ENCODE measurements around the gene GPR35.
"Not testable (repeated sequence)": the region's sequence is repeated elsewhere in the genome, so short reads cannot be mapped to it uniquely, and the experiment has no call there.

GPR35 gene

DNA sequence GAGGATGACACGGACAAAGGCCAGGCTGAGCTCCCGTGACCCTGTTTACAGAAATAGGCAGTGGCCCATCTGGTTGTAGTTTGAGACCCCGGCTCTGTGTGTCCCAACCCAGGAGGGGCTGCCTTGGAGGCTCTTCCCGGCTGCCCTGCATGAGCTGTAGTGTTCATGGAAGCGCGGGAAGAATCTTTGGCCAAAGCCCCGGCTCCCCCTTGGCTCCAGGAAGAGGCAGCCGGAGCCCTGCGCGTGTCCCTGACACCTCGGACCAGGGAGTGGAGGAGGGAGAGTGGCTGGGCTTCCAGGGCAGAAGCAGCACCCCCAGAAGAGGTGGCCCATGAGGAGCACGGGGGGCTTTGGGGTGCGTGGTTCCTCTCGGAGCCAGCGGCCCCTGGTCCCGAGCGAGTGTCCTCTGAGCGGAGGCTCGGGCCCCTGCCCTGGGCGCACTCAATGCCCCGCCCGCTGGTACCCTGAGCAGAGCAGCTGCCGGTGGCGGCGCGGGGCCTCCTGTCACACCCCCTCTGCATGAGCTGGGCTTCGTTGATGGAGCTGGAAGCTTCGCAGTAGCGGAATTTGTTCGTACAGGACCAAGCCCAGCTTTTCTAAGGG is 21.7 kb downstream of the GPR35 start:
- Histone ChIP-seq H3K4me3 (ENCODE audit: low read depth, low read length) (no peak overlapping the region), H3K36me3 (ENCODE audit: control insufficient read depth, insufficient read depth, low read length) (no peaks in the 10 kb centered on the region), H3K4me1 (ENCODE audit: control insufficient read depth, insufficient read depth, low read length) (no peaks in the 10 kb centered on the region), H3K9ac (ENCODE audit: low read depth, low read length) (no peak overlapping the region), H3K27me3 (ENCODE audit: control insufficient read depth, insufficient read depth, low read length) (no peaks in the 10 kb centered on the region), H3K9me3 (ENCODE audit: control insufficient read depth, insufficient read depth, low read length) (no peaks in the 10 kb centered on the region)

DNA sequence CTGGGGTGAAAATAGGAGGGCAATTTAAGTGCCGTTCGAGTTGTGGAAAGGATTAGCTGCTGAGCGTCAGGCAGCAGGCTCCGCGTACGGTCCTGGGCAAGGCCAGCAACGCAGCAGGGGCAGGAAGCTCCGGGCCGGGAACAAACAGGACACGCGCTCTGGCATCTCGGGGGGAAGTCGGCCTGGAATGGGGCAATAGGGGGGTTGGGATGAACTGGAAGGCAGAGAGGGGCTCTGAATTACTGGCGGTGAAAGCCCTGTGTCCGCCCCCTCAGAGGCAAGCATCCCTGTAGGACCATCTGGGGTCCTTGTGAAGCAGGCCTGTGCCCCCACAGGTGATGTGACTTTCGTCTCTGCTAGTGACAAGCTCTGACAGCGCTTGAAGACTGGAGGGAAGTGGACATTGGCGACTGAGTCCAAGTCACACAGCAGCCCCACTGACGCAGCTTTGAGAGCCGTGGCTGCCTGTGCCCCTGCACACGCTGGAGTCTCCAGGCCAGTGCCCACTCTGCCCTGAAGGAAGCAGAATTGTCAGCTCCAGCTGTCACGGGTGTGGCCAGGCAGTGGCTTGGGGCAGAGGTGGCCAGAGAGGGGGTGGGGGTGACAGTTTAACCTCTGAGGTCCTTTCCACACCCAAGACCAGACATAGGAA is 22.3 kb downstream of the GPR35 start:
- H3K9ac ChIP-seq (ENCODE audit: low read depth, low read length) = no peak overlapping the region
- no peaks in the 10 kb centered on the region for H3K36me3 ChIP-seq (ENCODE audit: control insufficient read depth, insufficient read depth, low read length)
- no peaks in the 10 kb centered on the region for H3K4me1 ChIP-seq (ENCODE audit: control insufficient read depth, insufficient read depth, low read length)
- no peak overlapping the region for H3K4me3 ChIP-seq (ENCODE audit: low read depth, low read length)
- no peaks in the 10 kb centered on the region for H3K27me3 ChIP-seq (ENCODE audit: control insufficient read depth, insufficient read depth, low read length)
- no peaks in the 10 kb centered on the region for H3K9me3 ChIP-seq (ENCODE audit: control insufficient read depth, insufficient read depth, low read length)

DNA sequence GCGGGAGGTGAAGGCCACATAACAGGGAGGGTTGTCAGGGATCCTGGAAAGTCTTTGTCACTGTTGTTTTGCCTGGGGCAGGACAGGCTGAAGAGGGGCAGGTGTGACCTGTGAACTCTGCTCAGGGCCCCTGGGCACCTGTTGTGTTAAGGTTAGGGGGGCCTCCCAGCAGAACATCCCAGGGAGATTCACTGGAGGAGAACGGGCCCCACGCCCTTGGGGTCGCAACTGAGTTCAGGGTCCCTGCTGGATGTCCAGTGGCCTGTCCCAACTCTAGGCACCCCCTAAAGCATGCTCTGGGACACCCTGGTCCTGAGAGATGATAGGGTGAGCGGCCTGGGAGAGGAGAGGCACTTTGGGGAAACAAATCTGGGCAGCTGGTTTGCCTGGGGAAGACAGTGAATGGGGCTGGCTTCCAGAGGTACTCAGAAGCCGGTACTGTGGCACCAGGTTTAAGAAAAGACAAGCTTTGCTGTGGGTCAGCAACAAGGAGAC is 22.9 kb downstream of the GPR35 start:
- Histone ChIP-seq H3K9ac (ENCODE audit: low read depth, low read length) (no peak overlapping the region), H3K4me1 (ENCODE audit: control insufficient read depth, insufficient read depth, low read length) (no peaks in the 10 kb centered on the region), H3K27me3 (ENCODE audit: control insufficient read depth, insufficient read depth, low read length) (no peaks in the 10 kb centered on the region), H3K36me3 (ENCODE audit: control insufficient read depth, insufficient read depth, low read length) (no peaks in the 10 kb centered on the region), H3K4me3 (ENCODE audit: low read depth, low read length) (no peak overlapping the region), H3K9me3 (ENCODE audit: control insufficient read depth, insufficient read depth, low read length) (no peaks in the 10 kb centered on the region)

DNA sequence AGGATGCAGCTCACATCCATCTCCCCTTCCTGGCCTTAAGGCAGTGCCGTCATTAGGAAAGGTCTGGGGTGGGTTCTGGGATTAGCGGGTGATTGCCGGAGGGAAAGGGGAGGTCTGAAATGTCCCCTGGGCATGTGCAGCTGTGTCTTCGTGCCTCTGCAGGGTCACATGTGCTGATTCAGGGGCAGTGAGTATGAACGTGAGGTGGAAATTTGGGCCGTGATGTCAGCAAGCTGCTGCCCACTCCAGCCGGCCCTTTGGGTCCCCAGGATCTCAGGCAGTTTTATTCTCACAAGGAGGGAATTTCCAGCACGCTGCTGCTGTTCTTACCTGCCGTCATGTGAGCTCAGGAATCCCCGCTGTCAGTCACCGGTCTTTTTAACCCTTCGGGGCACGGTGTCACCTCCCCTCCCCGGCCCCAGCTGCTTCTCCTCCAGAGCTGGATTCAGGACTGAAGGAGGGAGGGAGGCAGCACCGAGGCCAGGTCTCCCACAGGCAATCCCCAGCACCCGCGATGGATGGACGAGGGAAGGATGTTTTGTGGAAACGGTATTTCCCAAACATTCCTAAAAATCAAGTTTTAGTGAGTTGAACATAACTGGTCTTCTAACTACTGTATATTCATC is 23.5 kb downstream of the GPR35 start:
- Histone ChIP-seq H3K4me3 (ENCODE audit: low read depth, low read length) (no peak overlapping the region), H3K4me1 (ENCODE audit: control insufficient read depth, insufficient read depth, low read length) (no peaks in the 10 kb centered on the region), H3K27me3 (ENCODE audit: control insufficient read depth, insufficient read depth, low read length) (no peaks in the 10 kb centered on the region), H3K9ac (ENCODE audit: low read depth, low read length) (no peak overlapping the region), H3K9me3 (ENCODE audit: control insufficient read depth, insufficient read depth, low read length) (no peaks in the 10 kb centered on the region), H3K36me3 (ENCODE audit: control insufficient read depth, insufficient read depth, low read length) (no peaks in the 10 kb centered on the region)

DNA sequence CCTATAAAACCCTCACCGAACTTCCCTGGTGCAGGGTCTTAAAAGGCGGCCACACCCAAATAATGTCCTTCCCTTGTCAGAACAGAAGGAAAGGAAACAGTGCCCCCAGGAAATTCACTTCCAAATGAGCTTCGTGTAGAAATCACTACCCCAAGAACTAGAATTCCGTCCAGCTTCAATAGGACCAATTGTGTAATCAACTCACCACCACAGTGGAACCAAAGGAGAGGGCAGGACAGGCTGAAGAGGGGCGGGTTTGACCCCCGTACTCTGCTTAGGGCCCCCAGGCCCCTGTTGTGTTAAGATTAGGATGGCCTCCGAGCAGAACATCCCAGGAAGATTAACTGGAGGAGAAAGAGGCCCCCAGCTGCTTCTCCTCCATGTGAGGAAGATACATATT is 24.1 kb downstream of the GPR35 start:
- H3K4me3 ChIP-seq (ENCODE audit: low read depth, low read length) = no peak overlapping the region
- no peaks in the 10 kb centered on the region for H3K9me3 ChIP-seq (ENCODE audit: control insufficient read depth, insufficient read depth, low read length)
- H3K36me3 ChIP-seq (ENCODE audit: control insufficient read depth, insufficient read depth, low read length) = no peaks in the 10 kb centered on the region
- no peak overlapping the region for H3K9ac ChIP-seq (ENCODE audit: low read depth, low read length)
- no peaks in the 10 kb centered on the region for H3K4me1 ChIP-seq (ENCODE audit: control insufficient read depth, insufficient read depth, low read length)
- no peaks in the 10 kb centered on the region for H3K27me3 ChIP-seq (ENCODE audit: control insufficient read depth, insufficient read depth, low read length)

DNA sequence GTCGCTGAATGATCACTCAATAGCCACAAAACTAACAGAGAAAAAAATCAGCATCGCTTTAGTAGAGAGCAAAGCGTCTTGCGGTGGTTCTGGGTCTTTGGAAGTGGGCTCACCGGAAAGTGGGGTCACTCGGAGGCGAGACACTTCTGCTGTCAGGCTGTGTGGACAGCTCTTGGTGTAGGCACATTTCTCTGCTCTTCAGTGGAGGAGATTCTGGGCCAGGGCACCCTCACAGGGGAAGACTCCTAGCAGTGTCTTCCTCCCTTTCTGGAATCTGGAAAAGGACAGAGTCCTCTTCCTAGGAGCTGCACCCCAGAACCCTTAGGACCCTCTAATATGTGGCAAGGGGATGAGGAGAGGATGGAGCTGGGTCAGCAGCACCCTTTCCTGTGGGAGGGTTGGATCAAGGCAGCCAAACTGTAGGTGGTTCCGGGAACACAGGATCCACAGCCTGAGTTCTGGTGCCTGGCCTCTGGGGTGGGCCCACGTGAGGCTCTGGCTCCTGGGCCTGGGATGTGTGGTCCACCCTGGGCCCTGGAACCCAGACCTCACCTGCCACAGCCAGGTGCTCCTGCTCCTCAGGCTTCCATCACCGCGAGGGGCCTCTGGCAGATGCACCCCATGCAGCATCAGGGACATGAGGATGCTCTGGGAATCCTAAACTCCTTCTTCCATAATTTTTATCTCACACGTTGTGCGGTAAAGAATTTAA is 25.1 kb downstream of the GPR35 start:
- Histone ChIP-seq H3K27me3 (ENCODE audit: control insufficient read depth, insufficient read depth, low read length) (no peaks in the 10 kb centered on the region), H3K9me3 (ENCODE audit: control insufficient read depth, insufficient read depth, low read length) (no peaks in the 10 kb centered on the region), H3K4me3 (ENCODE audit: low read depth, low read length) (no peak overlapping the region), H3K4me1 (ENCODE audit: control insufficient read depth, insufficient read depth, low read length) (no peaks in the 10 kb centered on the region), H3K36me3 (ENCODE audit: control insufficient read depth, insufficient read depth, low read length) (no peaks in the 10 kb centered on the region), H3K9ac (ENCODE audit: low read depth, low read length) (no peak overlapping the region)

DNA sequence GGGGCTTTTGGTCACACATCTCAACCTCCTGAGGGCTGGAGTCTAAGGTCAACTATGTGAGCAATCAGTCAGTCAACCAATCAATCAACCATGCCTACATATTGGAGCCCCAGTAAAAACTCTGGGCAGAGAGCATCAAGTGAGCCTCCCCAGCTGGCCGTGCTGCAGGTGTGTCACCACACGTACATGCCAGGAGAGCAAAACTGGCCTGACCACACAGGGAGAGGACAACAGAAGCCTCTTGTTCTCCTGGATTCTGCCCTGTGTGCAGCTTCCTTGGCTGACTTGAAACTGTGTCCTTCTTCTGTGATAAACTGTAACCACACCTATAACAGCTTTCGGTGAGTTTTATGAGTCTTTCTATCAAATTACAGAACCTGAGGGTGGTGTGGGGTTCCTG is 25.9 kb downstream of the GPR35 start:
- no peak overlapping the region for H3K9ac ChIP-seq (ENCODE audit: low read depth, low read length)
- H3K36me3 ChIP-seq (ENCODE audit: control insufficient read depth, insufficient read depth, low read length) = no peaks in the 10 kb centered on the region
- H3K4me1 ChIP-seq (ENCODE audit: control insufficient read depth, insufficient read depth, low read length) = no peaks in the 10 kb centered on the region
- H3K4me3 ChIP-seq (ENCODE audit: low read depth, low read length) = no peak overlapping the region
- no peaks in the 10 kb centered on the region for H3K27me3 ChIP-seq (ENCODE audit: control insufficient read depth, insufficient read depth, low read length)
- no peaks in the 10 kb centered on the region for H3K9me3 ChIP-seq (ENCODE audit: control insufficient read depth, insufficient read depth, low read length)

DNA sequence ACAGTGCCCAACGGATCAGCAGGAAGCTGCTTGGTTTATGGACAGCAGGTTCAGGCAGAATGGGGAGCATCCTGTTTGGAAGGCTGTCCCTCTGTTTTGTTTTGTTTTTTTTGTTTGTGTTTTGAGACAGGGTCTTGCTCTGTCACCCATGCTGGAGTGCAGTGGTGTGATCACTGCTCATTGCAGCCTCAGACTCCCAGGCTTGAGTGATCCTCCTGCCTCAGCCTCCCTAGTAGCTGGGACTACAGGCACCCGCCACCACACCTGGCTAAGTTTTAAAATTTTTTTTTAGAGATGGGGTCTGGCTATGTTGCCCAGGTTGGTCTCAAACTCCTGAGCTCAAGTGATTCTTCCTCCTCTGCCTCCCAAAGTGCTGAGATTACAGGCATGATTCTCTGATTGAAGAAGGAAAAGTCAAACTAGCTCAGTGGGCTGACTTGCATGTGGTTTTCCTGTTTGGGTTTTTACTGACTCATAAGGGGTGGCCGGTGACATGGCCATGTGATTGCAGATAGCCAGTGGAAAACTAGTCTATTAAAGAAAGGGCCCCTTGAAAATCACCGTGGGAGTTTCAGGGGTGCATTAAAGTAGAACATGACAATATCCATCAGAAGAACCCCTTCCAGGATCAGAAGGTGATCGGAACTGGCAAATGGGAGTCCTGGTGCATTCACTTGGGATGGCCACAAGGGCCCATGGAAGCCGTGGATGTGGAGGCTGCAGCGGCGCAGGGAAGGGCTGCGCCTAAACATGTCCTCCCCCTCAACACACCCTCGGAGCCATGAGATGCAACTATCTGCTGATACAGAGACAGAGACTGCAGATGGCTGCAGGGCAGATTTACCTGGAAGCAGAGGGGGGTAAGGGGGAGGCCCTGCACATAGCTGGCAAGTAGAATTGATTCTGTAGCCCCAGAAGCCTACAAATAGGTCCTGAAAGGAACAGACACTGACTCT is 30.9 kb downstream of the GPR35 start:
- Histone ChIP-seq H3K9me3 (ENCODE audit: control insufficient read depth, insufficient read depth, low read length) (no peaks in the 10 kb centered on the region), H3K36me3 (ENCODE audit: control insufficient read depth, insufficient read depth, low read length) (no peaks in the 10 kb centered on the region), H3K4me3 (ENCODE audit: low read depth, low read length) (no peak overlapping the region), H3K9ac (ENCODE audit: low read depth, low read length) (no peak overlapping the region), H3K4me1 (ENCODE audit: control insufficient read depth, insufficient read depth, low read length) (no peaks in the 10 kb centered on the region), H3K27me3 (ENCODE audit: control insufficient read depth, insufficient read depth, low read length) (no peaks in the 10 kb centered on the region)

DNA sequence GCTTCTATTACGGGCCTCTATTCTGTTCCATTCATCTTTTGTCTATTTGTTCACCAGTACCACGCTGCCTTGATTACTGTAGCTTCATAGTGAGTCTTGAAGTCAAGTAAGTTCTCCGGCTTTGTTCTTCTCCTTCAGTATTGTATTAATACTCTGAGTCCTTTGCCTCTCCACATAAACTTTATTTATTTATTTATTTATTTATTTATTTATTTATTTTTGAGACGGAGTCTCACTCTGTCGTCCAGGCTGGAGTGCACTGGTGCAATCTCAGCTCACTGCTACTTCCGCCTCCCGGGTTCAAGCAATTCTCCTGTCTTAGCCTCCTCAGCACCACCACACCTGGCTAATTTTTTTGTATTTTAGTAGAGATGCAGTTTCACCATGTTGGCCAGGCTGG is 34.6 kb downstream of the GPR35 start:
- not testable (repeated sequence) for H3K36me3 ChIP-seq (ENCODE audit: control insufficient read depth, insufficient read depth, low read length); H3K4me3 ChIP-seq (ENCODE audit: low read depth, low read length); H3K27me3 ChIP-seq (ENCODE audit: control insufficient read depth, insufficient read depth, low read length); H3K9me3 ChIP-seq (ENCODE audit: control insufficient read depth, insufficient read depth, low read length); H3K9ac ChIP-seq (ENCODE audit: low read depth, low read length); H3K4me1 ChIP-seq (ENCODE audit: control insufficient read depth, insufficient read depth, low read length)

DNA sequence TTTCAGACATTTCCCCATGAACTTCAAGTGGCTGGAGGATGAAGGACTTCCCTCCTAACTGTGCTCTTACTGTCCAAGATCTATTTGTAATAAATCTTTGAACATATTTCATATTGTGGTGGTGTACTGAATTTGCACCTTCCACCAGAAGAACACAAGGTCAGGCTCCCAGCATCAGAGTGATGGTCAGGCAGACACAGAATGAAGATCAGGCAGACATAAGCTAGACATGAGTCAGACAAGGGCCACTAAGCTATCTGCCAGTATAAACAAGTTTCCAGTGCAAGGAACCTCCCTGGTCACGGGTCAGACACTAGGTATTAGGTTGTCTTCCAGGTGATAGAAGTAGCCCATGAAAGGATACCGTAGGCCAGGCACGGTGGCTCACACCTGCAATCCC is 37.4 kb downstream of the GPR35 start:
- H3K4me1 ChIP-seq (ENCODE audit: control insufficient read depth, insufficient read depth, low read length) = no peaks in the 10 kb centered on the region
- no peaks in the 10 kb centered on the region for H3K27me3 ChIP-seq (ENCODE audit: control insufficient read depth, insufficient read depth, low read length)
- no peaks in the 10 kb centered on the region for H3K9me3 ChIP-seq (ENCODE audit: control insufficient read depth, insufficient read depth, low read length)
- H3K36me3 ChIP-seq (ENCODE audit: control insufficient read depth, insufficient read depth, low read length) = no peaks in the 10 kb centered on the region
- H3K9ac ChIP-seq (ENCODE audit: low read depth, low read length) = no peak overlapping the region
- H3K4me3 ChIP-seq (ENCODE audit: low read depth, low read length) = no peak overlapping the region

DNA sequence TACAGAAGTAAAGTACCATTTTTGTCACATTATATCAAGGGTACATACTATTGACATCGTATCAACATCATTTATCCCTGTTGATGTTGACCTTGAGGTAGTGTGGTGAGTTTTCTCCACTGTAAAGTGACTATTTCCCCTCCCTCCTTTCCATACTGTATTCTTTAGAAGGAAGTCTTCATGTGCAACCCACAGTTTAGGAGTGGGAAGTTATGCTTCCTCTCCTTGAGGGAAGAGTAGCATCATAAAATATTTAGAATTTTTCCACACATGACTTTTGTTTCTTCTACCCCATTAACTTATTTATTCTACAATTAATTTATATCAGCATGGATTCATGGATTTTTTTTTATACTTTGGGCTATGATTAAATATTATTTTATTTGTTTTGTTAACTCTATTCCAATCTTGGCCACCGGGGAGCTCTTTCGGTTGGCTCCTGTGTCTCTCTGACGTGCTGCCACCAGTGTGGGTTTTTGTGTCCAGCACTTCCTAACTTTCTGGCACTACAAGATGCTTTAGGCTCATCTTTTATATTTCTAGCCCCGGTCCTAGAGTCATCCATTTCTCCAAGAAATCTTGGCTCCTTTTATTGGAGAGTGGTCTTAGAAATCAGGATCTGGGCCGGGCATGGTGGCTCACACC is 38.4 kb downstream of the GPR35 start:
- no peaks in the 10 kb centered on the region for H3K27me3 ChIP-seq (ENCODE audit: control insufficient read depth, insufficient read depth, low read length)
- no peak overlapping the region for H3K9ac ChIP-seq (ENCODE audit: low read depth, low read length)
- no peaks in the 10 kb centered on the region for H3K4me1 ChIP-seq (ENCODE audit: control insufficient read depth, insufficient read depth, low read length)
- no peaks in the 10 kb centered on the region for H3K36me3 ChIP-seq (ENCODE audit: control insufficient read depth, insufficient read depth, low read length)
- H3K4me3 ChIP-seq (ENCODE audit: low read depth, low read length) = no peak overlapping the region
- no peaks in the 10 kb centered on the region for H3K9me3 ChIP-seq (ENCODE audit: control insufficient read depth, insufficient read depth, low read length)

All from iPS-15b (cell line).